Measurements from ENCODE around the gene JMJD1C. TPM values are rescaled to one million over a fixed set of nuclear protein-coding genes. Genes with fewer than 3 reads are reported as not detected.
"Not testable (repeated sequence)": the region's sequence is repeated elsewhere in the genome, so short reads cannot be mapped to it uniquely, and the experiment has no call there.

The JMJD1C gene
- polyA plus RNA-seq, 2 of the 4 experiments (the other 2 are of a cell fraction), result 15.9 to 47.2 TPM

DNA sequence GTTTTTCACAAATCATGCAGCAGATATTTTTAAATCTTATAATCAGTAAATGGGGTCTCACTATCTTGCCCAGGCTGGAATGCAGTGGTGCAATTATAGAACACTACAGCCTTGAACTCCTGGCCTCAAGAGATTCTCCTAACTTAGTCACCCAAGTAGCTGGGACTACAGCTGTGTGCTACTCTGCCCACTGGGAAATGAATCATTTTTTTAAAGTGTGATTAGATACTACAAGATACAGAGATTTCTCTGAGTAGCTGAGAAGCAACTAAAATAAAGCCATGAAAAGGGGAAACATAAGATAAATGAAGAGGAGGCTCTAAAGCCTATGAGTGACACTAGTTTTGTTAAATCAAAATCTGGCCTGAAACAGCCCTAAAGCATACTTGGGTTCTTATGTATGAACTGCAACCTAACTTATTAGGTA, 119.7 kb downstream of the JMJD1C start:
- POLR2A ChIA-PET, result no interaction called here
- FAIRE-seq (no peak), DNase-seq (ENCODE audit: low read depth in 1 of 2, low spot score in 1 of 2) (peak in 1 of 2 experiments; percentile 11), ATAC-seq (no peak)
- peaks cover 3% of the 10 kb centered on the region; the same call in 1 of the 3 replicates for H3K4me1 ChIP-seq
- CTCF ChIA-PET, result interaction anchor here (1.8 kb wide), 1 partner anchor 374 kb away, joined by 4 read pairs; no protein-coding TSS in a partner anchor
- no peaks in the 10 kb centered on the region for H3K9me3 ChIP-seq
- TF ChIP-seq RNF2 (IDR thresholded peaks at IDR 0.05; ENCODE audit: borderline replicate concordance, low read depth), result no peak
- TF ChIP-seq, protein P1, sequence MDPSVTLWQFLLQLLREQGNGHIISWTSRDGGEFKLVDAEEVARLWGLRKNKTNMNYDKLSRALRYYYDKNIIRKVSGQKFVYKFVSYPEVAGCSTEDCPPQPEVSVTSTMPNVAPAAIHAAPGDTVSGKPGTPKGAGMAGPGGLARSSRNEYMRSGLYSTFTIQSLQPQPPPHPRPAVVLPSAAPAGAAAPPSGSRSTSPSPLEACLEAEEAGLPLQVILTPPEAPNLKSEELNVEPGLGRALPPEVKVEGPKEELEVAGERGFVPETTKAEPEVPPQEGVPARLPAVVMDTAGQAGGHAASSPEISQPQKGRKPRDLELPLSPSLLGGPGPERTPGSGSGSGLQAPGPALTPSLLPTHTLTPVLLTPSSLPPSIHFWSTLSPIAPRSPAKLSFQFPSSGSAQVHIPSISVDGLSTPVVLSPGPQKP (IDR thresholded peaks at IDR 0.05; ENCODE audit: low read depth, low read length), result no peak
- no peak for TF ChIP-seq HOXB5 (CRISPR knock-in tag; IDR thresholded peaks at IDR 0.05)
- TF ChIP-seq EHF (CRISPR knock-in tag; IDR thresholded peaks at IDR 0.05), result no peak
- no peak overlapping the region for H3K4me3 ChIP-seq
- H3K4me2 ChIP-seq, result no peak overlapping the region
- H3K27ac ChIP-seq, result no peak overlapping the region

DNA sequence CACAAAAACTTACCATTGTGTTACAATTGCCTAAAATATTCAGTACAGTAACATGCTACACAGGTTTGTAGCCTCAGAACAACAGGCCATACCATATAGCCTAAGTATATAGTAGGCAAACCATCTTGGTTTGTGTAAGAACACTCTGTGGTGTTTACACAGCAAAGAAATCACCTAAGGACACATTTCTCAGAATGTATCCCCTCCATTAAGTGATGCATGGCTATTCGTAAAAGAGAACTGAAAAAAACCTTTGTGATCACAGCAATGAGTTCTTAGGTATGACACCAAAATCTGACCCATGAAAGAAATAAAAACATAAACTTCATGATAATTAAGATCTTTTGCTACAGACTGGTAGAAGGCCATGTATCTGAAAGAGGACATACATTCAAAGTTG, 121.5 kb downstream of the JMJD1C start:
- Histone ChIP-seq H3K4me3 (no peak overlapping the region), H3K4me1 (peaks cover 3% of the 10 kb centered on the region; the same call in 1 of the 3 replicates), H3K27ac (no peak overlapping the region), H3K4me2 (no peak overlapping the region), H3K9me3 (no peaks in the 10 kb centered on the region)
- ChIA-PET POLR2A (no interaction called here), CTCF (interaction anchor here (1.3 kb wide), 1 partner anchor 285 kb away, joined by 3 read pairs; no protein-coding TSS in a partner anchor)
- ATAC-seq (no peak), FAIRE-seq (no peak), DNase-seq (ENCODE audit: low read depth in 1 of 2, low spot score in 1 of 2) (no peak)
- 84% methylated on average over 1 of the region's 1 CpG for WGBS (ENCODE audit: missing lambda C conversion rate)
- no peak for TF ChIP-seq EHF (CRISPR knock-in tag; IDR thresholded peaks at IDR 0.05)
- TF ChIP-seq, protein P2, sequence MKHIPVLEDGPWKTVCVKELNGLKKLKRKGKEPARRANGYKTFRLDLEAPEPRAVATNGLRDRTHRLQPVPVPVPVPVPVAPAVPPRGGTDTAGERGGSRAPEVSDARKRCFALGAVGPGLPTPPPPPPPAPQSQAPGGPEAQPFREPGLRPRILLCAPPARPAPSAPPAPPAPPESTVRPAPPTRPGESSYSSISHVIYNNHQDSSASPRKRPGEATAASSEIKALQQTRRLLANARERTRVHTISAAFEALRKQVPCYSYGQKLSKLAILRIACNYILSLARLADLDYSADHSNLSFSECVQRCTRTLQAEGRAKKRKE (CRISPR knock-in tag; IDR thresholded peaks at IDR 0.05; ENCODE audit: low read depth), result no peak
- TF ChIP-seq NFE2L2 (conservative IDR thresholded peaks at IDR 0.05; ENCODE audit: low read length), result no peak
- TF ChIP-seq RAD21 (conservative IDR thresholded peaks at IDR 0.05 in 1 of 2, IDR thresholded peaks at IDR 0.05 in 1 of 2), result no peak
- no peak for TF ChIP-seq KDM5A (IDR thresholded peaks at IDR 0.05)
- TF ChIP-seq, protein P3, sequence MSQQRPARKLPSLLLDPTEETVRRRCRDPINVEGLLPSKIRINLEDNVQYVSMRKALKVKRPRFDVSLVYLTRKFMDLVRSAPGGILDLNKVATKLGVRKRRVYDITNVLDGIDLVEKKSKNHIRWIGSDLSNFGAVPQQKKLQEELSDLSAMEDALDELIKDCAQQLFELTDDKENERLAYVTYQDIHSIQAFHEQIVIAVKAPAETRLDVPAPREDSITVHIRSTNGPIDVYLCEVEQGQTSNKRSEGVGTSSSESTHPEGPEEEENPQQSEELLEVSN (IDR thresholded peaks at IDR 0.05; ENCODE audit: borderline replicate concordance, low read depth), result no peak
- TF ChIP-seq, protein P4, sequence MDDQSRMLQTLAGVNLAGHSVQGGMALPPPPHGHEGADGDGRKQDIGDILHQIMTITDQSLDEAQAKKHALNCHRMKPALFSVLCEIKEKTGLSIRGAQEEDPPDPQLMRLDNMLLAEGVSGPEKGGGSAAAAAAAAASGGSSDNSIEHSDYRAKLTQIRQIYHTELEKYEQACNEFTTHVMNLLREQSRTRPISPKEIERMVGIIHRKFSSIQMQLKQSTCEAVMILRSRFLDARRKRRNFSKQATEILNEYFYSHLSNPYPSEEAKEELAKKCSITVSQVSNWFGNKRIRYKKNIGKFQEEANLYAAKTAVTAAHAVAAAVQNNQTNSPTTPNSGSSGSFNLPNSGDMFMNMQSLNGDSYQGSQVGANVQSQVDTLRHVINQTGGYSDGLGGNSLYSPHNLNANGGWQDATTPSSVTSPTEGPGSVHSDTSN (IDR thresholded peaks at IDR 0.05), result no peak

DNA sequence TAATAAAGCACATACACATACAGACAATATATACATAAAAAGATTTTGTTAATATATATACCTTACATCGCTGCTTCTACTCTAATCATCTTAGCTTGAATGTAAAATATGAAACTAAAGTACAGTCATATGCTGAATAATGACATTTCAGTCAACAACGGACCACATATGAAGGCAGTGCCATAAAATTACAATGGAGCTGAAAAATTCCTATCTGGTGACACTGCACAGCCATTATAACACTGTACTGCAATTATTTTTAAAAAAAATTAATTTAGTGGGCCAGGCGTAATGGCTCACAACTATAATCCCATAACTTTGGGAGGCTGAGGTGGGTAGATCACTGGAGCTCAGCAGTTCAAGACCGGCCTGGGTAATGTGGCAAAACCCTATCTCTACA, 122.3 kb downstream of the JMJD1C start:
- 92% methylated on average over 4 of the region's 4 CpGs for WGBS (ENCODE audit: missing lambda C conversion rate)
- Histone ChIP-seq H3K4me2 (no peak overlapping the region), H3K9me3 (no peaks in the 10 kb centered on the region), H3K4me3 (no peak overlapping the region), H3K27ac (no peak overlapping the region), H3K4me1 (peaks cover 3% of the 10 kb centered on the region; the same call in 1 of the 3 replicates)
- no peak for DNase-seq (ENCODE audit: low read depth in 1 of 2, low spot score in 1 of 2)
- ATAC-seq, result no peak
- TF ChIP-seq NPAS2 (CRISPR knock-in tag; IDR thresholded peaks at IDR 0.05; ENCODE audit: borderline replicate concordance) (no peak), EHF (CRISPR knock-in tag; IDR thresholded peaks at IDR 0.05) (no peak), POLR2A (IDR thresholded peaks at IDR 0.05; ENCODE audit: low read length) (no peak), TFCP2L1 (CRISPR knock-in tag; IDR thresholded peaks at IDR 0.05) (no peak), ZSCAN20 (CRISPR knock-in tag; IDR thresholded peaks at IDR 0.05) (no peak), HOXA7 (CRISPR knock-in tag; IDR thresholded peaks at IDR 0.05) (no peak), CEBPB (IDR thresholded peaks at IDR 0.05) (no peak), FOSB (CRISPR knock-in tag; IDR thresholded peaks at IDR 0.05) (no peak), ESRRA (IDR thresholded peaks at IDR 0.05; ENCODE audit: borderline replicate concordance, low read length) (no peak)
- TF ChIP-seq, protein P5, sequence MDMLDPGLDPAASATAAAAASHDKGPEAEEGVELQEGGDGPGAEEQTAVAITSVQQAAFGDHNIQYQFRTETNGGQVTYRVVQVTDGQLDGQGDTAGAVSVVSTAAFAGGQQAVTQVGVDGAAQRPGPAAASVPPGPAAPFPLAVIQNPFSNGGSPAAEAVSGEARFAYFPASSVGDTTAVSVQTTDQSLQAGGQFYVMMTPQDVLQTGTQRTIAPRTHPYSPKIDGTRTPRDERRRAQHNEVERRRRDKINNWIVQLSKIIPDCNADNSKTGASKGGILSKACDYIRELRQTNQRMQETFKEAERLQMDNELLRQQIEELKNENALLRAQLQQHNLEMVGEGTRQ (IDR thresholded peaks at IDR 0.05), result no peak
- TF ChIP-seq, protein P6, sequence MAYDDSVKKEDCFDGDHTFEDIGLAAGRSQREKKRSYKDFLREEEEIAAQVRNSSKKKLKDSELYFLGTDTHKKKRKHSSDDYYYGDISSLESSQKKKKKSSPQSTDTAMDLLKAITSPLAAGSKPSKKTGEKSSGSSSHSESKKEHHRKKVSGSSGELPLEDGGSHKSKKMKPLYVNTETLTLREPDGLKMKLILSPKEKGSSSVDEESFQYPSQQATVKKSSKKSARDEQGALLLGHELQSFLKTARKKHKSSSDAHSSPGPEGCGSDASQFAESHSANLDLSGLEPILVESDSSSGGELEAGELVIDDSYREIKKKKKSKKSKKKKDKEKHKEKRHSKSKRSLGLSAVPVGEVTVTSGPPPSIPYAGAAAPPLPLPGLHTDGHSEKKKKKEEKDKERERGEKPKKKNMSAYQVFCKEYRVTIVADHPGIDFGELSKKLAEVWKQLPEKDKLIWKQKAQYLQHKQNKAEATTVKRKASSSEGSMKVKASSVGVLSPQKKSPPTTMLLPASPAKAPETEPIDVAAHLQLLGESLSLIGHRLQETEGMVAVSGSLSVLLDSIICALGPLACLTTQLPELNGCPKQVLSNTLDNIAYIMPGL (CRISPR knock-in tag; IDR thresholded peaks at IDR 0.05; ENCODE audit: borderline replicate concordance), result no peak
- TF ChIP-seq, protein P2 (CRISPR knock-in tag; IDR thresholded peaks at IDR 0.05; ENCODE audit: low read depth), result no peak
- CTCF ChIA-PET, result interaction anchor here (1.3 kb wide), 1 partner anchor 286 kb away, joined by 3 read pairs; no protein-coding TSS in a partner anchor
- POLR2A ChIA-PET, result no interaction called here
- no peak for FAIRE-seq

DNA sequence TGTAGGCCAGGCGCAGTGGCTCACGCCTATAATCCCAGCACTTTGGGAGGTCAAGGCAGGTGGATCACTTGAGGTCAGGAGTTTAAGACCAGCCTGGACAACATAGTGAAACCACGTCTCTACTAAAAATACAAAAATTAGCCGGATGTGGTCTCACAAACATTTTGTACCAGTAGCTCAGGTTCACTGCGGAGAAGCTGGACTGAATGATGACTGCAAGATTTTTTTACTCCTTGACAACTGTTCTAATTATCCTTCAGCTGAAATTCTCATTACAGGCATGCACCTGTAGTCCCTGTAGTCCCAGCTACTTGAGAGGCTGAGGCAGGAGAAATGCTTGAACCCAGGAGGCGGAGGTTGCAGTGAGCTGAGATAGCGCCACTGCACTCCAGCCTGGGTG, 126.1 kb downstream of the JMJD1C start:
- POLR2A ChIA-PET; ATAC-seq; H3K27ac ChIP-seq; H3K9me3 ChIP-seq; H3K4me3 ChIP-seq; CTCF ChIA-PET; FAIRE-seq; H3K4me1 ChIP-seq; DNase-seq (ENCODE audit: low read depth in 1 of 2, low spot score in 1 of 2); H3K4me2 ChIP-seq: not testable (repeated sequence)
- 94% methylated on average over 7 of the region's 7 CpGs for WGBS (ENCODE audit: missing lambda C conversion rate)
